KG1 (cell line): Measurements from ENCODE around the gene ANKRD40.
"Not testable (repeated sequence)": the region's sequence is repeated elsewhere in the genome, so short reads cannot be mapped to it uniquely, and the experiment has no call there.

ENCODE experiments used
- DNase-seq: peaks from one replicate; lab custom pipeline; 2025; lab: John Stamatoyannopoulos, UW

The ANKRD40 gene

GRCh38 chr17:50710650-50711049 lies 2.9 kb upstream of the ANKRD40 start:
- no peak for DNase-seq

DNA sequence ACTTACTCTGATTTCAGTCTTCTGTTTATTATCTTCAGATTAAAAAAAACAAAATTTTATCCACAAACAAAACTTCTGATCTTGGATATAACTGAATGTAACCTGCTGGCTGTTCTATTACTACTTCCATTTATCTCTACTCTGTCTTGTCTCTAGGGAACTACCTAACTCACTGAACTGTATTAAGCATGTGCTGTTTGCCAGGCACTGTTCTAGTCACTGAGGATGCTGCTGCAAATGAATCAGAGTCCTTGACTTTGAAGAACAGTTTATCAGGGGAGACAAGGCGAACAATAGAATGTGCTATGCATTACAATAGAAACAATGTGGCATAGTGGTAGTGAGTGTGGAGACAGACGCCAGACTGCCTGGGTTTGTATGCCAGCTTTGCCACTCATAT lies 2.3 kb upstream of the ANKRD40 start:
- no peak for DNase-seq

- not testable (repeated sequence) for DNase-seq
Observed at GRCh38 chr17:50709053-50709452, 1.3 kb upstream of the ANKRD40 start.

DNA sequence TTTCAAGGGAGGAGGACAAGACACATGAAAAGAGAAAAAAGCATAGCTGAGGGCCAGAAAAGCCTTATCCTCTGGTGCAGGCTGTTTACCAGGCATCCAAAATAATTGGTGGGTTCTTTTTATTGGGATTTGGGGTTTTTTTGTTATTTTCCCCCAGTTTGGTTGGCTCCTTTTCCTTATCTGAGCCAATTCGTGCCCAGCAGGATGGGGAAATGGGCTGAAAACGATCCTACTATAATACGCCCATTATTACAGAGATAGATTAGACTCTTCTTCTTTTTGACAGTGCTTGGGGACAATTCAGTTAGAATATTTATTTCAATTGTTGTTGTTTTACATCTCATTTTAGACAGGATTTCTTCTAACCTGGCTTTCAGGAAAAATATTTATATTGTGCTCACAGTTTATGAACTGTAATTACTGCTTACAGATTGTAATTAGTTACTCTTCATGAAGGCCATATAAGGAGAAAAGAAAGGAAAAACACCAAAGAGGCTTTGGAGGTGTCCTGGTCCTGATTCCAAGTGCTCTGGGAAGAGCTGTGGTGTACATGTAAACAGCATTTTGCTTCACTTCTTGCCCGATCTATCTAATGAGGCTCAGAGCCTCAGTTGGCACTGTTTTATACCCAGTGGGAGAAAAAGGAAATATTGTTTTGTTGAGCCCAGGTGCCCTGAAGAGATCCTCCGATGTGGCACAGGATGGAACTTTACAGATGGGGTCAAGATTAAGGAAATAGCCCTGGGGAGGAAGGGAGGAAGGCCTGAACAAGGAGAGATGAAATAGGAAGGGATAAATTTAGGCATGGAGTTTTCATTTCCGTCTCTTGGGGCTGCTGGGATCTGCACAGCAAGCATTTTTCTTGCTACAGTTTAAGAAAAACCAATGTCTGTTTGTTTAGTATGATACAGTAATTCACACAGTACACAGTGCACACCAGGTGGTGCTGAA lies 611 bp upstream of the ANKRD40 start:
- no peak for DNase-seq

DNA sequence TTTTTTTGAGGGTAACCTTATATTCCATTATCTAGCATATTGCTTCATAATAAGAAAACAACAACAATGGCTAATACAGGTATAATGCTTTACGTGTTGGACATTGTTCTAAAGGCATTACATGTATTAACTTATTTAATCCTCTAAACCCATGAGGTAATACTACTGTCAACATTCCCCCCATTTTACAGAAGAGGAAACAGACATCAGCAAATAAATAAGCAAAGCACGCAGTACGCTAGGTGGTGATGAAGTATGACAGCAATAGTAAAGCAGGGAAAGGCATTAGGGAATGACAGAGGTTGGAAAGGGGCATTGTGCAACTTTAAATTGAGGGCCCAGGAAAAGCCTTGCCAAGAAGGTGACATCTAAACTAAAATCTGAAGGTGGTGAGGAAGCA lies 4.6 kb downstream of the ANKRD40 start:
- DNase-seq, result no peak

DNA sequence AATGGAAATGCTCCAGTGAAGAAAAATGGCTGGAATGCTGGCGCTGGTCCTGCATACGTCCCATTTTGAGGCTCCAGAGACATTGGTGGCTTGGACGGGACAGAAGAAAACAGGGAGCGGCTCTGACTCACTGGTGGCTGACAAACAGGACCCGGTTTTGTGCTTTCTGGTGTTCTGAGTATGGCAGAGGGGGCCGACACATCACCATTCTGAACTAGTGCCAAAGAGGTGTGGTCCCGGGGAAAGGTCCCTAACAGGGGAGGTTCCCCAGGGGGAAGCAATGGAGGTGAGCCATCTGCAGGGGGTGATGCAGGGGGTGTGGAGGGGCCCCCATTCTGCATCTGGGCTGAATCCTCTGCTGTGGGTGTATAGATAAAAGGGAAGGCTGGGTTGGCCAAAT lies 8.3 kb downstream of the ANKRD40 start:
- DNase-seq, result no peak

DNA sequence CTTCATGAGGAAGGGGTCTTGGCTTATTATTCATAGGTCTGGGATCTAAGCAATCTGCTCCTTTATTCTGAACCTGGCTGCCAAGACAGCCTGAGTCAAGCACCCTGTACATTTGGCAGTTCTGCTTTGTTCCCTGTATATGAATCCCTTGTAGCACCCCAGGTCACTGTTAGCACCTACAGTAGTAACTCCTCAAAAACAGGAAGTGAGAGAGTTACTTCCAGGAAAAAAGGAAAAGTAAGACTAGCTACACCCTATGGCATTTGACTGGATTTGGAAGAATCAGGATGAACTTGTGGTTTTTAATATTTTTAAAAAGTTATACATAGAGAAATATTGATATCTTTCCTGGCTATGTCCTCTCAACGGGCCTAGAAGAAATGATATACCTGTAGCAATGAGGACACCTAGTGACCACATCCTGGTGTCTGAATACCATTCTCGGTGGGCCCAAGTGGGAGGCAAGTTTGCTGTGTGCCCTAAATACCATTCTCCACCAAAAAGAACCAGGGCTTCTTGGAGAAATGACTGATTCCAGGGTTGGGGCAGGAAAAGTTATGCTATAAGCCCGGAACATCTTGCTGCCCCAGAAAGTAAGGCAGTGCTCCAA lies 9.9 kb downstream of the ANKRD40 start:
- no peak for DNase-seq

DNA sequence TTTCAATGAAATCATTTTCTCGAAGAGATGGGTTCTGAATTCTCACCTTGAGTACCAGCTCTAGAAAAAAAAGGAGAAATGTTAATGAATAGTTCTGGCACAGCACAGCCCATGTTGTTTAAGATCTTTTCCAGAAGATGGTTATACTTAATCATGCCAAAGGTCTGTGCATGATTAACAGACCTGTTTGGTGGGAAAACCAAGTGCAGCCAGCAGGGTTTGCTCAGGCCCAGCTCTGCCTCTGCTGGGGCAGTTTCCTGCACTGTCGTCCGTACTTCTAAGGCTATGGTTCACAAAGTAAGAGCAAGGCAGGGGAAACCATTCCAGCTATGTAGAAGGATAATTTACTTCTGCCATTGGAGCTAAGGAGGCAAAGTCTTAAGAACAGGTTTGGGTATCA lies 10.7 kb downstream of the ANKRD40 start:
- DNase-seq, result no peak

DNA sequence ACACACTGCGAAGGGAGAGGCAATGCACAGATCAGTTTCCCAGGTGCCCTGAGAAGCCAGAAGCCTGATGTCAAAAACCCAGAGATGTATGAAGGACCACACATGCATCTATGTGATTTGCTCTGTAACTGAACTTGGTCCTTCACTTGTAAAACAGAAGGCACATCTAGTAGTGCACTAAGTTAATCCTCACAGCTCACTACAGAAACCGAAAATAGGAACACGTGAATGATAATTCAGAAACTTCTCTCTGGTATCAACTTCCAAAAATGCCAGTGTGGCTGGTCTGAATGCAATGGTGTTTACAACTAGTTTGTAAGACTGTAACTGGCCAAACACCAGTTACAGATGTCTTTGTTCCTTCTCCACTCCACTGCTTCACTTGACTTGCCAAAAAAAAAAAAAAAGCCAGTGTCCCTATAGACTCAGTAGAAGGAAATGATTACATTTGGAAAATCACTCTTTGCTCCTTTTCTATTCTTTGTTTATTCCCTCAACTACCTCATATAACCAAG lies 11.3 kb downstream of the ANKRD40 start:
- DNase-seq, result no peak

DNA sequence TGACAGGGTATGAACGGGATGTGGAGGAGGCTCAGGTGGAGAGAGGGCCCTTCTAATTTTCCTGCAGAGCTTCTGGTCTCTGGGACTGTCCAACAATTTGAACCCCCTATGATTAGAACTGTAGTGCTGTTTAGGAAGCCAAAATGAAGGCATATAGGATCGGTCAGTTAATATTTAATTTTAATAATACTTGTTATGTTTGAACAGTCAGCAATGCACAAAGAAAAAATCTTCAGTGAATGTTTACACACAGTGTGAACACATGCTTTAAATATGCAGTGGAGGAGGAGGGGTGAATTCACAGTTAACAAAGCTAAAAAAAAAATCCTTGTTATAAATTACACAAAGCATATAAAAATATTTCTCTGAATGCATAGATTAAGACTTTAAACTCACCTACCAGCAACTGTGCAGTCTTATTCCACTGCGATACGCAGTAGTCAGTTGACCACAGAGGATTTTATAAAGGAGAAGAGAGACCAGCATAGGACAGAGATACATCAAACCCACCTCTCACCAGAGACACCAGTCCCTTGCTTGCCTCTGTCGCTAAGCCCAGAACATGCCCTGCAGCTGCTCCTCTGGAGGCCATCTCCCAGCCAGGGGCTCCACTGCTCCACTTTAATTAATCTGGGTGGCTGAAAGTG lies 14.6 kb downstream of the ANKRD40 start:
- no peak for DNase-seq

DNA sequence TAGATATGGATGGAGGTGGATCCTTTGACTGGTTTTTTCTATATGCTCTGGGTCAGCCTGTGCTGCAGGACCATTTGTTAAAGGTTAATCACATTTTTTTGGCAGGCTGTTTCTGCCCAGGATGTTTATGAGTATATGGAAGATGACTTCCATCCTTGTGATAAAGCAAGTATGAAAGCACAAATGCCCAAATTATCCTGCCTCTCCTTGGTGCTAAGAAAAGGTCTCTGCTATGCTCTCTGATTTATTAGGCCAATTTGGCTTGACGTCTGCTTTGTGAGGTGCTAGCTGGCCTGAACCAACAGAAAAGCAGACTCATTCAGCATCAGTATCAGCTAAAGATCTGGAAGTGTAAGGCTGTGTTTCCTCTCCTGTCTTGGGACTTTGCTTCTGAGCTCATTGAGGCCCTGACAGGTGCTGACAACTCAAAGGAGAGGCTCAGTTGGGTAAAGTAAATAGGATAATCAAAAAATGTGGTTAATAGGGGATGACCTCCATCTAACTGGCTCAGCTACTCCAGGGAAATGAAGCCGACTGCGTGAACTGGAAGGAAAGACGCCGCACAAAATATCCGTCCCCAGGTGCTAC lies 15.2 kb downstream of the ANKRD40 start:
- no peak for DNase-seq

DNA sequence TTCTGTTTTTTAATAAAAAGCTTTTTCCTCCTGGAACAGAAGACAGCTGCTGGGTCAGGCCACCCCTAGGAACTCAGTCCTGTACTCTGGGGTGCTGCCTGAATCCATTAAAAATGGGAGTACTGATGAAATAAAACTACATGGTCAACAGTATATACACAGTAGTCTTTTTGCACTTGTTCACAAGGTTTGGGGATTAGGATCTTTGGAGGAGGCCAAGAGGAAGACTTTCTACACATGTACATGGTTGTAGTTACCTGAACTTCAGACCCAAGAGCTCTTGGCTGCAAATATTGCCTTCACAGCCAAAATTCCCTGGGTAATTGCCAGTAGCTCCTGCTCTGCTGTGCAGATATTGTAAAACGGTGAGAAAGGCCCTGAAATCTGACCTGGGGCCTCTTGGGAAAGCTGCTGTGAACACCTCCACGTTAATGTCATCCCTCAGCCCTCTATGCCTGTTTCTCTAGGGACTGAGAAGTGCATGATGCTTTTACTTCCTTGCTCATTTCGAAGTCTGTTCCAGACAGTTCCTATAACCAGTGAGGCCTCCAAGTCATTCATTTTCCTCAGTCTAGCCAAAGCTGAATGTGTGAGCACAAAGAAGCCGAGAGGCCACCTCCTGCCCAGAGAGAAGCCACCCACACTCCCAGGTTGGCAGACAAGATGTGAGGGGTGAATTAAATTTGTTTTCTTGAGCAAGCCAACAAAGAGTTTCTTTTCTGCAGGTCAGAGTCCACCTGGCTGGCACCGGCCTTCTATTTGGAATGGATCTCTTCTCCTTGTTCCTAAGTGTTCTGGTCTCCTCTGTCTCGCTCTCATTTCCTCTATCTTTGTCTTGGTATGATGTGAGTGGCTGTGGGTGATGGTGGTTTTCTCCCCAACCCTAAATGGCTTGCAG lies 15.9 kb downstream of the ANKRD40 start:
- no peak for DNase-seq

DNA sequence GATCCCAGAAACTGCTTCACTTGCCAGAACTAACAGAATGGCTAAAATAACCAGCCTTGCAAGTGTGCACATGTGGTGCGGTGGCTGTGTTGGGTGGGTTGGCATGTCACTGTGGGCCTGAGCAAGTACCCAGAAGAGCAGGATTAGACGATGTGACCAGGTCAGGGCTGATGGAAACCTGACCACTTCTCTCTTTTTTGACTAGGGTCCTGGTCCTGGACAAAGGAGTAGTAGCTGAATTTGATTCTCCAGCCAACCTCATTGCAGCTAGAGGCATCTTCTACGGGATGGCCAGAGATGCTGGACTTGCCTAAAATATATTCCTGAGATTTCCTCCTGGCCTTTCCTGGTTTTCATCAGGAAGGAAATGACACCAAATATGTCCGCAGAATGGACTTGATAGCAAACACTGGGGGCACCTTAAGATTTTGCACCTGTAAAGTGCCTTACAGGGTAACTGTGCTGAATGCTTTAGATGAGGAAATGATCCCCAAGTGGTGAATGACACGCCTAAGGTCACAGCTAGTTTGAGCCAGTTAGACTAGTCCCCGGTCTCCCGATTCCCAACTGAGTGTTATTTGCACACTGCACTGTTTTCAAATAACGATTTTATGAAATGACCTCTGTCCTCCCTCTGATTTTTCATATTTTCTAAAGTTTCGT lies 16.7 kb downstream of the ANKRD40 start:
- no peak for DNase-seq

DNA sequence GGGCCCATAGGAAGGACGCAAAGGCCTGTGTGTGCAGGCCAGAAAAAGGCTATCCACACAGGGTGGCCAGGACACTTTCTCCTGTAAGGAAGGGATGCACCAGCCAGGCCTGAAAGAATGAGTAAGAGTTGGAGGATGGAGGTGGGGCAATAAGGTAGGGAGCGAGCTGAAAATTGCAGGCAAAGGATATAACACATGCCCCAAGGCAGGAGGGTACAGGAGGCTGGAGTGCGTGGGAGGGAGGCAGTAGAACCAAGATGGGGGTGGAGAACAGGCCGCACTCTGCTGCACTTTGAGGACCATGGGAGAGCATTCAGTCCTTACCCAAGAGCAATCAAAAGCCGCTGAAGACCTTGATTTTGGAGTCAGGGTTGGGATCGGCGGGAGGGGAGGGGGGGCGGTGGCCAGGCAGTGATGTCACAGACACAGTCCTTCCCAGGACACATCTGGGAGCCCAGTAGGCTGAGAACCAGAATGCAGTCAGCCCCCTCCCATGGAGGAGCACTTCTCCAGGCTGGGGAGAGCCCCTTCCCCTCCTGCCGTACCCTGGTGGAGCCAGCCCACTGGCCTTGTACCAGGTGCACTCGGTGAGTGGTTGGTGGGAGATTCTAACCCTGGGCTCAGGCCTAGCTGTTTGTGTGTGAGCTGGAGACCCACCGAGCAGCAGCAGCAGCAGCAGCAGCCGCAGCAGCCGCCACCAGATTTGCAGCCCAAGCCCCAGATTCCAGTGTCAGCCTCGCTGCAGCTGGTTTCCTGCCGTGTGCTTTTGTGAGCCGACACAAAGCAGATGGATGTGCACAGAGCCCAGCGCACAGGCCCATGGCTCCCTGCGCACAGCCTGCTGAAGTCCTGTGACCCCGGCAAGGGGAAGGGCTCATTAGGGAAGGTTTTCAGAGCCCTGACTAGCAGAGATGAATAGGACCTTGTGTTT lies 17.5 kb downstream of the ANKRD40 start:
- DNase-seq, result no peak

DNA sequence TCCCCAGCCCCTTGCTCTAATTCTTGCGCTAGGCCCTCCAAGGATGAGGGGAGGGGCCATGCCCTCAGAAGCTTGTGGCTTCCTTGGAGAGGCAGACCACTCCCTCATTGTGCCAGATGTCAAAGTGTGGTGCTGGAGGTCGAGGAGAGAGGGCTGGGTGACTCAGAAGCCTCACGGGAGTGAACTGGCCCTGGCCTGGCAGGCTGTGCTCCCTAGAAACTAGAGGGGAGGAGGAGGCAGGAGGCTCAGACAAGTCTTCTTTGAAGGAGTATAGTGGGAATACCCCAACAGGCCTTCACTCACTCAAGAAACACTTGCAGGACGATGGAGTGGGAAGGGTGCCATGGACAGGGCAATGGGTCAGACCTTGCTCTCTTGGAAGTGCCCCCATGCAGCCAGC lies 18.5 kb downstream of the ANKRD40 start:
- no peak for DNase-seq

GRCh38 chr17:50688245-50688644 lies 19.5 kb downstream of the ANKRD40 start:
- DNase-seq, result no peak

GRCh38 chr17:50687200-50688066 lies 20.3 kb downstream of the ANKRD40 start:
- DNase-seq, result no peak

DNA sequence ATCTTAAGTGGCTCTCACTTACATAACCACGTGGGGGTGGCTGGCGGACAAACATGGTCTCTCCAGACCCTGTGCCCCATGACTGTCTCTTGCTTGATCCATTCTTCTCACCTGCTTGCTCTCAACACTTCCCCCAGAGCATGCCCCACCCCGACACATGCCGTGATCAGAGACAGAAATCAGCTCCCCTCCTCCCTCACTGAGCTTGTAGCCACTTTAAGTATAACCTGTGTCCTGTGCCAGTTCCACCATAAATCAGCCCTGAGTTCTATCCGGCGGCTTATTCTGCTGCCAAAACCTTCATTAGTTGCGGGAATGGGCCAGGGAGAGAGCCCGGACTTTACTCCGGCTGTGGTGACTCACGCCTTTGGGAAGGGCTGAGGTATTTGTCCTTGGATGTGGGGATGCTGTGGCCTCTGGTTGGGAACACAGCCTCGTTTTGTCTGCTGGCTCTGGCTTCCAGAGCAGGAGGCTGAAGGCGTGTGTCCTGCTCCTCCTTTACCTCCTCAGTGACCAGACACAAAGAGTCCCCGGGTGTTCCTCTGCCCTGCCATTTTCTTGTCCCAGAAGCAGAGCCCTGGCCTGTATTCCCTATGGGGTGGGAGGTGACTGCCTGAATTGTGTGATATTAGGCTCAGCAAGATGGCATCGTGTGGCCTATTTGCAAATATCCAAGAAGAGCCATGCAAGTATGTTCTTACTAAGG lies 21.1 kb downstream of the ANKRD40 start:
- no peak for DNase-seq
